ENCODE results near the gene B3GNT8.

DNA sequence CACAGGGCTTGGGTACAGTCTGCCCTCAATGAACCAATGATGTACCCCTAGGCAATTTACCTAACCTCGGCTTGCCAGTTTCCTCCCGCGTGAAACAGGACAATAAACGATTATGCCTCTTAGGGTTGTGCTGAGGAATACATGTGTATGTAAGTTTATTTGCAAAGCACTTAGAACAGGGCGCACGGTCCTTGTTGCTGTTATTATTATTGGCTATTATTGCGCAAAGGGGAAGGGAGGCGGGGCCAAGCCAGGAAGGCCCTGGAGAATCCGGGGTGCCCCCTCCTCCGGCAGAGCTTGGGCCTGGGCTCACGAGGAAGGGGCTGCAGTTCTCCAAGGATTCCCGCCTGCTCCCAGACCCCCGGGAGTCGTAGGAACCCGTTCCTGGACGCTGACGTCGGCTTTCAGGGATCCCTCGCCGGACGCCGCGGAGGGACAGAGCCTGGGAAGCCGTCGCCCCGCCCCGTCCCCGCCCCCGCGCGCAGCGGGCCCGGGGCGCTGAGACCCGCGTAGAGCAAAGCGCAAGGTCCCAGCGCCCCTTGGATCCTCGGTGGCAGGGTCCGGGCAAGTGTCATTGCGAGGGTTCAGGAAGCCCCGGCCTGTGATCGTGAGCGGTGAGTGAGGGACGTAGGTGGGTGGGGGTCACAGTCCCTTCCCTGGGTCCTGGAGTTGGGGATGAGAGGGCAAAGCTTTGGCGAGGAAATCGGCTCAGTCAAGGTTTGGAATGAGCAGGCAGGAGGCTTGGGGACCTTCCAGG, 50.8 kb downstream of the B3GNT8 start, which contains the start of gene TMEM91:
- TF ChIP-seq, protein P1, sequence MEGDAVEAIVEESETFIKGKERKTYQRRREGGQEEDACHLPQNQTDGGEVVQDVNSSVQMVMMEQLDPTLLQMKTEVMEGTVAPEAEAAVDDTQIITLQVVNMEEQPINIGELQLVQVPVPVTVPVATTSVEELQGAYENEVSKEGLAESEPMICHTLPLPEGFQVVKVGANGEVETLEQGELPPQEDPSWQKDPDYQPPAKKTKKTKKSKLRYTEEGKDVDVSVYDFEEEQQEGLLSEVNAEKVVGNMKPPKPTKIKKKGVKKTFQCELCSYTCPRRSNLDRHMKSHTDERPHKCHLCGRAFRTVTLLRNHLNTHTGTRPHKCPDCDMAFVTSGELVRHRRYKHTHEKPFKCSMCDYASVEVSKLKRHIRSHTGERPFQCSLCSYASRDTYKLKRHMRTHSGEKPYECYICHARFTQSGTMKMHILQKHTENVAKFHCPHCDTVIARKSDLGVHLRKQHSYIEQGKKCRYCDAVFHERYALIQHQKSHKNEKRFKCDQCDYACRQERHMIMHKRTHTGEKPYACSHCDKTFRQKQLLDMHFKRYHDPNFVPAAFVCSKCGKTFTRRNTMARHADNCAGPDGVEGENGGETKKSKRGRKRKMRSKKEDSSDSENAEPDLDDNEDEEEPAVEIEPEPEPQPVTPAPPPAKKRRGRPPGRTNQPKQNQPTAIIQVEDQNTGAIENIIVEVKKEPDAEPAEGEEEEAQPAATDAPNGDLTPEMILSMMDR (IDR thresholded peaks at IDR 0.05 in 8 of 11, conservative IDR thresholded peaks at IDR 0.05 in 3 of 11): no peak
- TF ChIP-seq POLR2A (IDR thresholded peaks at IDR 0.05): no peak
